Fibroblast of skin of back (primary cell): ENCODE data around the gene CDH13.

Experiments
- DNase-seq: peaks from one replicate; pipeline ENCODE4 v3.0.0-alpha.2; 2013

Gene CDH13

DNA sequence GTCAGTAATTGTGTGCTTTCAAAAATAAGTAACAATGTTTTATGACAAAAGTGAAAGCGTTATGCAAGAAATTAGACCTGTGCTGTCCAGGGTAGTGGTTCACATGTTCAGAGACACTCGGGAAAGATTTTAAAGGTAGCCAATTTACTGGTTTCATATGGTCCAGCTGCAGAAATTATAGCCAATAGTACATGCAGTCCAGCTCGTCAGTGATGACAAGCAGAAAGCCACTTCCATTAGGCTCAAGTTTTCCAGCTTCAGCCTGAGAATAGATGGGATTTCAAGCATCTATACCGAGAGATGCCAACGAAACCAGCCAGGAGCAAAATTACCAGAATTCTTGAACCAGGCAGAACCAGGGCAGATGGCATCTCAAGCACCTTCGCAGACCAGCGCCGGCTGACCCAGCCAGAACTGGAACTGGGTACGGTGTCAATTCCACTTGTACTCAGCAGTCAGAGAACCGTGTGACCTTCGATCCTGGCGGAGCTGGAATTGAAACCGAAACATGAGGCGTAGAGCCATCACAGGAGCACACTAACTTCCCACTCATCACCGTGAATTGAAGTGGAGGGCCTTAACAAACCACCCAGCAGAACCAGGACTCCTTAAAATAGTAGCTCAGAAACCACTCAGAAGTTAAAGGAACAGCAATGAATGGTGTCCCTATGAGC is 973.2 kb downstream of the CDH13 start:
- DNase-seq = no peak

DNA sequence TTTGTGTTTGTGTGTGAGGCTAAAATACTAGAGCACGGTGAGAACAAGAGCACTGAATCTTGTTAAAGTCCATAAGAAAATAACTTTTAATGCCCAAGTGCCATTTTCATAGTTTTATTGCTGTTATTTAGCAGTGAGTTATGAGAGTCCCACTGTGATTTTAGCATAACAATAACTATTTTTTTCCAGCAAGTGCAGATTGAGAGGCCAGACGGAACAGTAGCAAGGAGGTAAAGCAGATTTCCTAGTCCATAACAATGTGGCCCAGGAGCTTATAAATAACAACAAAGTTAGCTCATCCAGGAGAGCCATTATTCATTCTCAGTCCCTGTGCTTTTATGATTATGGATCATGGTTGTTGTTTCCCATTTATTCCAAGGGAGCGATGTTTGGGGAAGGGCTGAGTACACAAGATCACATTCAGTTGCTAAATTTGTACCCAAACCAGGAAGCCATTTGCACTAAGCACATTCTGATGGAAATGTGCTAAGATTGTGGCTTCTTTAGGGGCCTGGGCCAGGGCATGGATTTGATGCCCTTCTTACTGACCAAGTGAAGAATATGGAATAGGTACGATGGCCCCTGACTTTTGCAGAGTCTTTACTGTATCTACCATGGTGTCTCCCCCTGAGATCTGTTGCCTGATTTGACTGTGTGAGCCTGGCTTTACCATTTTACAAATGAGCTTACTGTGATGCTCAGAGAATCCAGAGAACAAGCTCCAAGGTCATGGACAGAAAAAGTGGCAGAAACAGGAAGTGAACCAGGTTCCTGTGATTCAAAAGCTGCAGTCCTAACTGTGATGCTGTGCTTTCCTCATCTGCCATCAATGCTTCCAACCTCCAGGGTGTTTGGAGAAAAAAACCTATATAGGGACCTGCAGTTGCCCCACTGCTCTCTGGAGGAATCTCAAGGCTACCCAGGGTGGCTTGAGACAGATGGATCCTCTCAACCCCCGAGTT is 976.3 kb downstream of the CDH13 start:
- DNase-seq = no peak

DNA sequence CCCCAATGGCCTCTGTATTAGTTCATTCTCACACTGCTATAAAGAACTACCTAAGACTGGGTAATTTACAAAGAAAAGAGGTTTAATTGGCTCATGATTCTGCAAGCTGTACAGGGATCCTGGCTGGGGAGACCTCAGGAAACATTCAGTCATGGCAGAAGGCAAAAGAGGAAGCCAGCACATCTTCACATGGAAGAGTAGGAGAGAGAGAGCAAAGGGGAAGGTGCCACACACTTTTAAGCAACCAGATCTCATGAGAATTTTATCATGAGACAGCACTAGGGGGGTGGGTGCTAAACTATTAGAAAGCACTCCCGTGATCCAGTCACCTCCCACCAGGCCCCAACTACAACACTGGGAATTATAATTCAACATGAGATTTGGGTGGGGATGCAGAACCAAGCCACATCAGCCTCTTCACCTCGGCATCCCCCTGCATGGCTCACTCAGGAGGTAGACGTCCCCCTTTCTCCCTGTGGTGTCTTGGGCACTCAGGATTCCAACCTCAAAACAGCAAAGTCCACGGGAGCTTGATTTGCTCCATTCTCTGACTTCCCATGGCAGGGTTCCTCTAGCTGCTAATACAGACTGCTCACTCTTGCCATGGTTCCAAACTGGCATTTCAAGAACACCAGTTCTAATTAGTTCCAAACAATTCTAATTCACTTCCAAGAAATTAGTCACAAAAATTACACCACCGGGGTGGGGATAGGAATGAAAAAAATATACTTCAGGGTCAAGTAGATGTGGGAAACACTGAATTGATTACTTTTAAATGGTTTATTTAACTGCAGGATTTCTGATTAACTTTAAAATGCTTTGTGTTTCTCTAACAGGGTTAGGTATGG is 977.2 kb downstream of the CDH13 start:
- no peak for DNase-seq

DNA sequence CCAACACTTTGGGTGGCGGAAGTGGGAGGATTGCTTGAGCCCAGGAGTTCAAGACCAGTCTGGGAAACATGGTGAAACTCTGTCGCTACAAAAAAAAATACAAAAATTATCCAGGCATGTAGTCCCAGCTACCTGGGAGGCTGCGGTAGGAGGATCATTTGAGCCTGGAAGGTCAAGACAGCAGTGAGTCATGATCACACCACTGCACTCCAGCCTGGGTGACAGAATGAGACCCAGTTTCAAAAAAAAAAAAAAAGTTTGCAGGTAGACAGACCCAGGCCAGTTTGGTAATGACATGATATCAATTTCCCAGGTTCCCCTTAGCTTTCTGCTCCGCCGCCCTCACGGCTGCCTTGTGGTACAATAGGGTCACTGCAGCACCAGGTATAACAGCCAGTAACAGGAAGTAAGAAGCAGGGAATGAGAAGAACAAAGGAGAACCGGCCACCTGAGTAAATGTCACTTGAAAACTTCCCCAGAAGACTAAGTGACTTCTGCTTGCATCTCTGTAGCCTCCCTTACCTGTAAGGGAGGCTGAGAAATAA is 979.8 kb downstream of the CDH13 start:
- DNase-seq = no peak

DNA sequence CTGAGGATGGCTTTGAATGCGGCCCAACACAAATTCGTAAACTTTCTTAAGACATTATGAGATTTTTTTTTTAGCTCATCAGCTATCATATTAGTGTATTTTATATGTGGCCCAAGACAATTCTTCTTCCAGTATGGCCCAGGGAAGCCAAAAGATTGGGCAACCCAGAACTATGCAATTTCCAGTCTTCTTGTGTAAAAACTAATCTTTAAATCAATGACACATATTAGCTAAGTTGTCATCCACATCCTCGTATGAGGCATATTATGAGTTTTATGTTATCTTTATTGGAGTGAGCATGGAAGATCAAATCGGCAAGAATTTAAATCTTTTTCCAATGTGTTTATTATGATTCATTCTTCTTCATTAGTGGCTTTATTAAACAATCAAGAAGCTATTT is 982.4 kb downstream of the CDH13 start:
- DNase-seq = no peak

DNA sequence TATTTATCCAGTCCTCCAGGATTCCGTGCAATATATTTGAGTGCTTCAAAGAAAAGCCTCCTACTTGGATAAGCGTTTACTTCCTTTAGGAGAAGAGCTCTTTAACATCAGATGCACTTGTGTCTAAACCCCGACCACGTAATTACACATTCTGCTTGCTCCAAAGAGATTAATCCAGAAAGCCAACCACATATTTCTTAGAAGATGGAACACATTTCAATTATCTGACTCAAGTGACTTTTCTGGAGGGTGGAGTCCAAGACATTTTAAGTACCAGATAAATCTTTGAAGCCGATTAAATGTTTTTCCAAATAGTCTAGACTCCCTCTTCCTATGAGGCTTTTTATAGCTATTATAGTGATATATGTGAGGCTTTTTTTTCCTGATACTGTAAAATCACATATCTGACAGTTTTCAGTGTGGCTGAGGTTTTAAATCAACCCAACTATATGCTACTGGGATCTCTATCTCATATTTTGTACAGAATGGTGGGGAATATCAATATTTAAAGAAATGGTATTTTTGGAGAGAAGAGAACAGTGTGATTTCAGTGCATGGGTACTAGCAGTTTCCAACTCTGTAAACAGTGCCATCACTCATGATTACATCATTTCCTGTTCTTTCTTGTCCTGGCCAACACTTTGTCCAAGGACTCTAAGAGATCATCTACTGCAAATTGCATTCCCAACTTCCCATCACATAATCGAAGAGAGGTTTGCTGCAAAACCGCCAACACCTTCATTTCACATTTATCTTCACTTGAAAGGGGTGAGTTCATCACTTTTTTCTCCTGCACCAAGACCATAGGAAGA is 988.6 kb downstream of the CDH13 start:
- DNase-seq = peak; percentile 50

DNA sequence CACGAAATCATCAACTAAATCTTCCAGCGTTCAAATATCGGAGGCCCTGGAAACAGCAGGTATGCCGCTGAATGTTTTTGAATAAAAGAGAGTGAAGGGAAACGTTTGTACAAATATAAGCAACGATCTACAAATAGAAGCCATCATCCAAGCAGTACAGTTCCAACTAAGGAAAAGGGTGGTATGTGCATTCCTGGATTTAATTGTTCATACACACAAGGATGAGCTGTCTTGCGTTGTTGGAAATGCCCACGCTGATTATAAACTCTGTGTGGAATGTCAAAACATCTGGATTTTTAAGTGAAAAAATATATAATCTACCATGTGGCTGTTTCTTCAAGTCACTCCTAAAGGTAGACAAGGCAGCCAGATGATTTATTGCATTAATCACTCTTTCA is 989.2 kb downstream of the CDH13 start:
- peak; percentile 16 for DNase-seq

DNA sequence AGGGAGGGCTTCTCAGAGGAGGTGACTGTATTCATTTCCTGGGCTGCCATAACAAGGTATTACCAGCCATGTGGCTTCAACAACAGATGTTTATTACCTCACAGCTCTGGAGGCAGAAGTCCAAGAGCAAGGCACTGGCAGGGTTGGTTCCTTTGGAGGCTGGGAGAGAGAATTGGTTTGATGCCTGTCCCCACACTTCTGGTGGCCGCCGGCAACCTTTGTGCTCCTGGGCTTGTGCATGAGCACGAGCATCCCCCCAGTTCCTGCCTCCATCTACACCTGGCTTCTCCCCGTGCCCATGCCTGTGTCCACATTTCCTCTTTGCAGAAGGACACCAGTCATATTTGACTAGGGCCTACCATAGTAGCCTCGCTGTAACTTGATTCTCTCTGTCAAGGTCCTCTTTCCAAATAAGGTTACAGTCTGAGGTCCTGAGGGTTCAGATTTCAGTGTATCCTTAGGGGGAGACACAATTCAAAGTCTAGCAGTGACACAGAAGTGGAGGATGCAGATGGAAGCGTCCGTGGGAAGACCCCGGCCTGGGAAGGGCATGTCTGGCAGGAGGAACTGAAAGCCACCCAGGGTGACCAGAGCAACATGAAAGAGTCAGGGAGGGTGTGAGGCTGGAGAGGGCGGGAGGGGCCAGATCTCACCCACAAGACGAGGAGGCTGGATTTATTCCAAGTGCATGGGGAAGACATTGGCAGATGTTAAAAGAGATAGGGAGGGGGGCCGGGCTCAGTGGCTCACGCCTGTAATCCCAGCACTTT is 992.8 kb downstream of the CDH13 start:
- peak; percentile 33 for DNase-seq

DNA sequence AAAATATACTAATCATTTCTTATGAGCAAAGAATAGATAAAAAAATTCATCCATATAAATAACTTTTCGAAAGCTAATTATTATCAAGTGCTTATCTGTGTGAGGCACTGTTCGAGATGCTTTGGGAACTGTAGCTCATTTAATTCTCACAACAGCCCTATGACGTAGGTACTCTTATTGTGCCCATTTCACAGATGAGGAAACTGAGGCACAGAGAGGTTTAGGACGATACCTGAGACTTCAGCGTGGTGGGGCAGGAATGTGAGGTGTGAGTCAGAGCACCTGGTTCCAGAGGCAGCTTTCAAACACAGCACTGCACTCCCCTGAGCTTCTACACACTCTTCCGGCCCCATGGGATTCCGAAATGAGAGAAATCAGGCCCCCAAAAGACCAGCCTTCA is 995.2 kb downstream of the CDH13 start:
- DNase-seq = no peak

DNA sequence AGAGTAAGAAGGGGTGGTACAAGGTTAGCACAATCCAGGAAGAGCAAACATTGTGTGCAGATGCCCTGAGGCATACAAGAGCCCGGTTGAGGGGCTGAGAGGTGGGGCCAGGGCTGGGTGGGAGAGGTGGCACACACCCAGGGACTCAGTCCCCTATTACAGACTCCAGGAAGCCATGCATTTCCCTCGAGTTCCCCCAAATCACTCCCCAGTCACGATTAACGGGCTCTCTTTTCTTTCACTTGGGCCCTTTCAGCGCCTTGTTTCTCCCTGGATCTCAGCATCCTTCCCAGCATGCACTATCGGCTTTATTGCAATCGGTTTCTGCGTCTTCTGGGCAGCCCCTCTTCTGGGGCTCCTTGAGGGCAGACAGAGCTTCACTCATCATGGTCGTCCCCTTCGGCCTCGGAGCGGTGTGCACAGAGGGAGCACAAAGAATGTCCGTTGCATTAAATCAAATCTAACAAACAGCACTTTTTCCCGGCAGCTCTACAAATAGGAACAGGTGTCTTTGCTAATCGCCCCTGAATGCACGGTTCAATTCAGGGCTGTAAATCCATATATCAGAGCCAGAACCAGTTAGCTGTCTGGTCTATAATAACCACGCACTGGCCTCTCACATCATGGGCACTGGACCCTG is 996.4 kb downstream of the CDH13 start:
- DNase-seq = no peak

DNA sequence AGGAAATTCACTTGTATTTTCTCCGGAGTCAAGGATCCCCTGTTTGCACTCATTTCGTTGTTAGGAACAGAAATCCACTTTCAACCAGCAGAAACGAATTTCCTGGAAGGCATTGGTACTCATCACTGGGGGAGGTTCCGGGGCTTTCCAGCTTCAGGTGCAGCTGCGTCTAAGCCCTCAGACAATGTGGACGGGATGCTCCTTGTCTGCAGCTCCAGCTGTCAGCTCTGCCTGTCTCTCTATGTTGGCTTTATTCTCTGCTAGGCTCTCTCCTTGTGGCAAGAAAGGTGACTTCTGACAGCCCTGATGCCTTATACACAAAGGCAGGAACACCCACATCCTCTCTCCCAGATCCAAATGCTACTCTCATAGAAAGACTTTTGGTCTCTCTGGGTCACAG is 997.1 kb downstream of the CDH13 start:
- no peak for DNase-seq

DNA sequence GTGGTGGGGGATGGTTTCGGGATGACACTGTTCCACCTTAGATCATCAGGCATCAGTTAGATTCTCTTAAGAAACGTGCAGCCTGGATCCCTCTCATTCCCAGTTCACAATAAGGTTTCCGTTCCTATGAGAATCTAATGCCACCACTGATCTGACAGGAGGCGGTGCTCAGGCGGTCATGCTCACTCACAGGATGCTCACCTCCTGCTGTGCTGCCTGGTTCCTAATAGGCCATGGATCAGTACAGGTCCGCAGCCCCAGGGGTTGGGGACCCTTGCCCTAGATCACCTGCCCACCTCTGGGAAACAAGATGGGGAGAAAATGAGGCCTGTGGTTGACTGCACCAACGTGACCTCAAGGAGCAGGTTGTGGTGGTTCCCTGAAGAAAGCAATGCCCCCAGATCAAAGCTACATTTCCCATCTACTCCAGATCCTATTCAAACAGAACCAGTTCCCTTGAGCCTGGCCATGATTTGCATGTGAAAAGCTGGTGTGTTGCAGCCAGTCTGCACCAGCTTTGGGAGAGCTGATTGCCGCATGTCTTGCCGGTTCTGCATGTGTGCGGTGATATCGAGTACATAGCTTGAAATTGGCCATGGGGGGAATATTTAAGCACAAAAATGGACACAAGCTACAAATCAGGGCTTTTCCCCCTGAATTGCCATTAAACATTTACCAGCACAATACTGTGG is 997.8 kb downstream of the CDH13 start:
- DNase-seq = no peak

DNA sequence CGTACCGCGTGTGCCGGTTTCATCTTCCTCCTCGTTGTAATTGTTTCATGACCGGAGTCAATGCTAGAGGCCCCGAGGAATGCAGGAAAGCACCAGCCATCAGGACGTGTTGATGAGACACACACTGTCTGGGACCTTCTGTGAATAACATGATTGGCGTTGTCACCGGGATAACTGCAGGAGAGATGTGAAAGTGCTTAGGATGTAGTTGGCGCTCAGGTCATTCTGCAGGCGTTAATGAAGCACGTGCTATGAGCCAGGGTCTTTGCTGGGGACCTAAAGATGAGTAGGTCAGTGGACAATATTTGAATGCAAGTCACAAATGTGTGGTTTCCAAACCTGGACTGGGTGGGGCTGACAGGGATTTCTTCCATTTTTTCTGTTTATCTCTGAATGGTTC is 999.4 kb downstream of the CDH13 start:
- DNase-seq = no peak

DNA sequence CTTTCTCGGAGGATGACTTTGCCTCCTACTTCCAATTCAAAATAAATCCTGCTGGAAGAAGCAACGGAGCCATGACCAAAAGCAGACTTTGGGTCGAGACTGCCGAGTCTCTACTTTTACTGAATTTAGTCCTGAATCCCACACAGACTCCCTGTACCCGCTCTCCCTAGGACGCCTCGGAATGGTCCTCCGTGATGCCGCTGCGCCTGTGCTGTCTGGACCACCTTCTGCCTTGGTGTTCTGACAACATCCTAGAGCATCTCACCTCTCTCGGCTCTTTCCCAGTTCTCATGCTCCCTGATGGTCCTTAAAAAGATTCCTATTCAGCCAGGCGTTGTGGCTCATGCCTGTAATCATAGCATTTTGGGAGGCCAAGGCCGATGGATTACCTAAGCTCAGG is 999.9 kb downstream of the CDH13 start:
- no peak for DNase-seq

DNA sequence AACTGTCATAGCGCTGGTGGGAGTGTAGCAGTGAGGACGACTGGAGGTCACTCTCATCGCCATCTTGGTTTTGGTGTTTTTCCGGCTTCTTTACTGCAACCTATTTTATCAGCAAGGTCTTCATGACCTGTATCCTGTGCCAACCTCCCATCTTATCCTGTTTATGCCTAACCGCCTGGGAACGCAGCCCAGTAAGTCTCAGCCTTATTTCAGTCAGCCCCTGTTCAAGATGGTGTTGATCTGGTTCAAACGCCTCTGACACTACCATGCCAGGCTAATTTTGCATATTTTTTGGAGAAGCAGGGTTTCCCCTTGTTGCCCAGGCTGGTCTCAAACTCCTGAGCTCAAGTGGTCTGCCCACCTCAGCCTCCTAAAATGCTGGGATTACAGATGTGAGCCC is 1001.2 kb downstream of the CDH13 start:
- no peak for DNase-seq

DNA sequence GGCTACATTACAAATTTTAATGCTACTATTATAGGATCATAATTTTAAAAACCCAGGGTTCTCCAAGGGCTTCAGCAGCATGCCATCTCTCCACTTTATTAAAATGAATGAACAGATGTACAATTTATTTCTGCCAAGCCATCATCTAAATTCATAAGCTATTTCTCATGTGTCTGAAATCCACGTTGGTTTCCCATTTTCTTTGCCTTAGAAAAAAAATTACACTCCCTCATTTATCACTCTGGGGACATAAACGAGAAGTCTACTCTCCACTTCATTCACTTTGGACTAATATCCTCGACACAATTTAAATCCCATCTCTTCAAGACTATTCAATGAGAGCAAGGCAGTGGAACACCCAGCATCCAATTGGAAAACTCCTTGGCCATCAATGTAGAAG is 1002.7 kb downstream of the CDH13 start:
- no peak for DNase-seq

DNA sequence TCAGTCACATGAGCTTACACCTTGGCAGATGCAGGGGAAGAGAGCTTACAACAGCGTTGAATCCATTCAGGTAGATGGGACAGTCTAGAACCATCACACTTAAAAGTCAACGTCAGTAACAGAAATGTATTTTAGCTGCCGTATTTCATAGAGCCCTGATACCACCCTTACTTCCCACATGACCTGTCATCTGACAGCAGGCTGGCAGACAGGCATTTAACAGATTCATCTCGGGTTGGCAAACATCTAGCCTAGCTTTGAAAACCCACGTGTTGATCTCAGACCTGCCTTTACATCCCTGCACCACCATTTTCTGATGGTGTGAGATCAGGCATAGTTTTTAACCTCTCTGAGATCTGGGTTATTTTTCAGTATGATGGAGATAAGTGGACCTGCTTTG is 1003.1 kb downstream of the CDH13 start:
- DNase-seq = no peak

DNA sequence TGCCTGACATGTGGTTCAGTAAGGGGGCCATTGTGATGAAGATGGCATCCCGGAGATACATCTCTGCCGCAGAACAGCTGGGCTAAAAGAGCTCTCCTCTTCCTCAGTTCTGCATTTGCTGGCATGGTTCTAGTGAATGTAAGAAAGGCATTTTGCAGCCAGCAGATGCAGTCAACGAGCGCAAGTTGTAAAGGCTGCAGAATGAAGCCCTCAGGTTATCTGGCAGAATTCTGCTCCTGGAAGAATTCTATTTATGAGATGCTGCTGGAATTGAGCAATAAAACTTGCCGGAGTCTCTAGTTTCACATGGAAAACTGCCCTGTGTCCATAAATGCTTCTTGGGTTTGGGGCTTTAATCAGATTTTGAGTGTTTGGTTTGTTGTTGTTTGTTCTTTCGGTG is 1004.2 kb downstream of the CDH13 start:
- no peak for DNase-seq

DNA sequence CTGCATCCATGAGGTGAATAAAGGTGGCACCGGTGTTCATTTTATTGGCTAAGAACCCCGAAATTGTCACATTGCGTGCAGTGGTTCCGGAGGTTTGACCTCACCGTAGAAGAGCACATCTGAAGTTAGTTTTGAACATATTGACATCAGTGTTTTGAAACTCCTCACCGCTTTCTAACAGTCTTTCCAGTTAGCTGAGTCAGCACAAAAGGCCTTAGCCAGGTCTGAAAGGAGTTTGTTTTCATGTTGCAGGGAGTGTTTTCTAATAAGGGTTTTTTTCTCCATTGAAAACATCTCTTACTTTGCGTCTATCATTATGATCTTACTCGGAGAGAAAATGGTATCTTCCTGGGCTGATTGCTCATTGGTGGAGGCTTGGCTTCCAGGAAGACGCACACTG is 1006.5 kb downstream of the CDH13 start:
- DNase-seq = no peak

DNA sequence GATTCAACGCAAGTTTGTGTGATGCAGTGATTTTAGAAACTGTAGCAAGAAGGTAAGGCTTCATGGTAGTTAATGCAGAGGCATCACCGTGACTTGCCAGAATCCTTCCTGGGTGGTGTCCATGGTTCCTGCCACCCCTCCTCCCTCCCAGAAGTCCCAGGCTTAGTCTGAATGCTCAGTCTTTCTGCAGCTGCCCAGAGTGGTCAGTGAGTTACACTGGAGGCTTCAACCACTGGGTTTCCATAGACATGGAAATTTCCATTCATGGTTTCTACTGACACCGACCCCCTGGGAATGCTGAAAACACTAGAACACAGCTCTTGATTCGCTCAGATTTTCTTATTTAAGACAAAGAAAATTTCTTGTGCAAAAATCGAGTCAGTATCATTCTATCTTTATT is 1021.6 kb downstream of the CDH13 start:
- DNase-seq = no peak
